Activated CD4-positive, alpha-beta T cell treated with anti-CD3 and anti-CD28 coated beads for 36 hours (primary cell): ENCODE measurements around the gene DNAI4. TPM values are rescaled to one million over a fixed set of nuclear protein-coding genes. Genes with fewer than 3 reads are reported as not detected.
"Not testable (repeated sequence)": the region's sequence is repeated elsewhere in the genome, so short reads cannot be mapped to it uniquely, and the experiment has no call there.

Experiments
- ATAC-seq: fragments of 200-7000 bp; cut with Tn5 transposase; one replicate; pipeline ENCODE4 v1.10.0; 2021; ENCODE audit warnings: mild to moderate bottlenecking, moderate library complexity
- CTCF ChIA-PET: fragments of 350-600 bp; sonication (Branson Sonifier 250); formaldehyde crosslinking; loops from one replicate; lab custom pipeline; 2021; ENCODE audit warnings: antibody characterized with exemption; lab: Charles Lee
- POLR2A ChIA-PET: fragments of 350-600 bp; sonication (Branson Sonifier 250); formaldehyde crosslinking; loops from one replicate; lab custom pipeline; 2021; ENCODE audit warnings: antibody characterized with exemption, inconsistent platforms; lab: Charles Lee
- DNase-seq: peaks from one replicate; pipeline ENCODE4 v3.0.0-alpha.2; 2020
- H3K27ac Mint-ChIP-seq: one replicate; pipeline ENCODE4 v1.8.0; 2021; ENCODE audit warnings: mixed read lengths
- H3K27me3 Mint-ChIP-seq: one replicate; pipeline ENCODE4 v1.8.0; 2021; ENCODE audit warnings: mixed read lengths
- H3K36me3 Mint-ChIP-seq: one replicate; pipeline ENCODE4 v1.8.0; 2021; ENCODE audit warnings: low read depth, mixed read lengths
- H3K4me1 Mint-ChIP-seq: one replicate; pipeline ENCODE4 v1.8.0; 2021; ENCODE audit warnings: mixed read lengths
- H3K4me3 Mint-ChIP-seq: one replicate; pipeline ENCODE4 v1.8.0; 2021; ENCODE audit warnings: mild to moderate bottlenecking, moderate library complexity, mixed read lengths
- H3K9me3 Mint-ChIP-seq: one replicate; pipeline ENCODE4 v1.8.0; 2021; ENCODE audit warnings: low read depth, mixed read lengths
- intact Hi-C, 2 experiments: fragments of 100-400 bp; cut with DNase I in 1 of 2; cut with micrococcal nuclease in 1 of 2; formaldehyde crosslinking; loops; one replicate each; pipeline versions ENCODE4 v1.14.2 to v1.15.1; 2022 to 2024; cut with DNase I, micrococcal nuclease
- total RNA-seq, 2 experiments: library from RNA; stranded (reverse); gene quantifications; one replicate each; pipeline ENCODE4 v1.2.3, GENCODE V29; 2021

Gene DNAI4
- total RNA-seq, 2 experiments from 2014 or later, result 0.87 to 3.6 TPM

DNA sequence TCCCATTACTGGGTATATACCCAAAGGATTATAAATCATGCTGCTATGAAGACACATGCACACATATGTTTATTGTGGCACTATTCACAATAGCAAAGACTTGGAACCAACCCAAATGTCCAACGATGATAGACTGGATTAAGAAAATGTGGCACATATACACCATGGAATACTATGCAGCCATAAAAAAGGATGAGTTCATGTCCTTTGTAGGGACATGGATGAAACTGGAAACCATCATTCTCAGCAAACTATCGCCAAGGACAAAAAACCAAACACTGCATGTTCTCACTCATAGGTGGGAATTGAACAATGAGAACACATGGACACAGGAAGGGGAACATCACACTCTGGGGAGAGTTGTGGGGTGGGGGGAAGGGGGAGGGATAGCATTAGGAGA lies 138.9 kb downstream of the DNAI4 start:
- peaks cover 23% of the 10 kb centered on the region for H3K4me1 Mint-ChIP-seq
- H3K27me3 Mint-ChIP-seq, H3K4me3 Mint-ChIP-seq, CTCF ChIA-PET, H3K9me3 Mint-ChIP-seq, POLR2A ChIA-PET, ATAC-seq, H3K36me3 Mint-ChIP-seq, H3K27ac Mint-ChIP-seq, DNase-seq: not testable (repeated sequence)
- intact Hi-C loops, result loop anchor here (2.0 to 5.0 kb wide), 3 partner anchors 15 to 377 kb away; no protein-coding TSS in a partner anchor

GRCh38 chr1:66779475-66780078 lies 145.1 kb downstream of the DNAI4 start:
- H3K4me1 Mint-ChIP-seq, result peaks cover 3% of the 10 kb centered on the region
- H3K27me3 Mint-ChIP-seq, result peaks cover 3% of the 10 kb centered on the region
- no peak overlapping the region for H3K4me3 Mint-ChIP-seq
- no peaks in the 10 kb centered on the region for H3K36me3 Mint-ChIP-seq
- ChIA-PET POLR2A (no interaction called here), CTCF (interaction anchor here (0.5 to 1.7 kb wide), 2 partner anchors 14 to 828 kb away, joined by 3 to 4 read pairs; no protein-coding TSS in a partner anchor)
- peaks cover 2% of the 10 kb centered on the region for H3K9me3 Mint-ChIP-seq
- ATAC-seq (no peak), DNase-seq (no peak)
- intact Hi-C loops, result loop anchor here in 1 of 2 experiments (10.0 kb wide), 1 partner anchor 725 kb away; no protein-coding TSS in a partner anchor
- no peak overlapping the region for H3K27ac Mint-ChIP-seq

- H3K27me3 Mint-ChIP-seq, result peaks cover 3% of the 10 kb centered on the region
- CTCF ChIA-PET, result interaction anchor here (1.4 to 1.7 kb wide), 2 partner anchors 9 to 14 kb away, joined by 3 to 4 read pairs; no protein-coding TSS in a partner anchor
- intact Hi-C loops, result loop anchor here in 1 of 2 experiments (10.0 kb wide), 1 partner anchor 726 kb away; no protein-coding TSS in a partner anchor
Measured at GRCh38 chr1:66778969-66779368, 145.7 kb downstream of the DNAI4 start.

GRCh38 chr1:66778266-66778665 lies 146.4 kb downstream of the DNAI4 start:
- POLR2A ChIA-PET, result no interaction called here

More at GRCh38 chr1:66778969-66779368, 145.7 kb downstream of the DNAI4 start:
- ATAC-seq, result no peak
- POLR2A ChIA-PET, result no interaction called here
- Mint-ChIP-seq H3K4me3 (no peak overlapping the region), H3K4me1 (peaks cover 3% of the 10 kb centered on the region), H3K27ac (no peak overlapping the region), H3K9me3 (no peaks in the 10 kb centered on the region), H3K36me3 (no peaks in the 10 kb centered on the region)
- DNase-seq, result no peak

DNA sequence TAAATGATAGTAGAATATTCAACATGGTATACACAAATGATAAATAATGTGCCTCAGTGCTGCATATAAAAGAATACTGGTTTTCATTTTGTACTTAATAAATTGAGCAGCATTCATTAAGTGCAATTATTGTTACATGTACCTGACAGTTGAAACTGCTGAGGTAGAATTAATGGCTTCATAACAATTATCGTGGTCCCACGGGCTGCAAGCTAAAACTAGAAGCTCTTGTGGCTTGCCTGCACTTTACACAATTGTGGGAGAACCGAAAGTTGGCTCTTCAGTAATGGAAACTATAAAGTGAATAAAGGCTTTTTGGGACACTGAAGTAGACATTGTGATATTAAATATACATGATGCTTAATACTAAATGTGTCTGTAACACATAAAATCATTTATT lies 146.8 kb downstream of the DNAI4 start:
- H3K4me3 Mint-ChIP-seq, result no peak overlapping the region
- H3K4me1 Mint-ChIP-seq, result peaks cover 3% of the 10 kb centered on the region
- intact Hi-C loops, result loop anchor here in 1 of 2 experiments (10.0 kb wide), 1 partner anchor 727 kb away; no protein-coding TSS in a partner anchor
- DNase-seq (no peak), ATAC-seq (no peak)
- no peaks in the 10 kb centered on the region for H3K36me3 Mint-ChIP-seq
- ChIA-PET CTCF (interaction anchor here (0.8 to 1.4 kb wide), 4 partner anchors 8 to 371 kb away, joined by 3 to 6 read pairs (median 3); no protein-coding TSS in a partner anchor), POLR2A (no interaction called here)
- peaks cover 3% of the 10 kb centered on the region for H3K27me3 Mint-ChIP-seq
- no peaks in the 10 kb centered on the region for H3K9me3 Mint-ChIP-seq
- H3K27ac Mint-ChIP-seq, result no peak overlapping the region

More at GRCh38 chr1:66778266-66778665, 146.4 kb downstream of the DNAI4 start:
- Mint-ChIP-seq H3K4me1 (peaks cover 3% of the 10 kb centered on the region), H3K27me3 (peaks cover 3% of the 10 kb centered on the region), H3K9me3 (no peaks in the 10 kb centered on the region), H3K36me3 (no peaks in the 10 kb centered on the region), H3K4me3 (no peak overlapping the region), H3K27ac (no peak overlapping the region)
- intact Hi-C loops, result loop anchor here in 1 of 2 experiments (10.0 kb wide), 1 partner anchor 727 kb away; no protein-coding TSS in a partner anchor
- DNase-seq, result no peak
- ATAC-seq, result no peak
- CTCF ChIA-PET, result interaction anchor here (0.8 to 1.4 kb wide), 3 partner anchors 8 to 52 kb away, joined by 3 to 6 read pairs (median 3); no protein-coding TSS in a partner anchor

- POLR2A ChIA-PET, result no interaction called here
Measured at GRCh38 chr1:66775646-66776045, 149.0 kb downstream of the DNAI4 start.

GRCh38 chr1:66774438-66774837 lies 150.2 kb downstream of the DNAI4 start:
- Mint-ChIP-seq H3K9me3 (no peaks in the 10 kb centered on the region), H3K4me3 (no peak overlapping the region), H3K27ac (no peak overlapping the region), H3K27me3 (peaks cover 2% of the 10 kb centered on the region), H3K36me3 (no peaks in the 10 kb centered on the region), H3K4me1 (peaks cover 20% of the 10 kb centered on the region)
- POLR2A ChIA-PET, result no interaction called here
- ATAC-seq (no peak), DNase-seq (no peak)
- intact Hi-C loops, result loop anchor here in 1 of 2 experiments (10.0 kb wide), 1 partner anchor 730 kb away; no protein-coding TSS in a partner anchor
- CTCF ChIA-PET, result interaction anchor here (0.7 to 1.8 kb wide), 2 partner anchors 52 to 374 kb away, joined by 3 to 7 read pairs; no protein-coding TSS in a partner anchor

More at GRCh38 chr1:66775646-66776045, 149.0 kb downstream of the DNAI4 start:
- intact Hi-C loops, result loop anchor here in 1 of 2 experiments (10.0 kb wide), 1 partner anchor 729 kb away; no protein-coding TSS in a partner anchor
- no peaks in the 10 kb centered on the region for H3K9me3 Mint-ChIP-seq
- H3K4me1 Mint-ChIP-seq, result peaks cover 10% of the 10 kb centered on the region
- peaks cover 3% of the 10 kb centered on the region for H3K27me3 Mint-ChIP-seq
- H3K27ac Mint-ChIP-seq, result no peak overlapping the region
- no peaks in the 10 kb centered on the region for H3K36me3 Mint-ChIP-seq
- no peak for ATAC-seq
- H3K4me3 Mint-ChIP-seq, result no peak overlapping the region
- no peak for DNase-seq
- CTCF ChIA-PET, result interaction anchor here (1.3 kb wide), 1 partner anchor 10 kb away, joined by 4 read pairs; no protein-coding TSS in a partner anchor

DNA sequence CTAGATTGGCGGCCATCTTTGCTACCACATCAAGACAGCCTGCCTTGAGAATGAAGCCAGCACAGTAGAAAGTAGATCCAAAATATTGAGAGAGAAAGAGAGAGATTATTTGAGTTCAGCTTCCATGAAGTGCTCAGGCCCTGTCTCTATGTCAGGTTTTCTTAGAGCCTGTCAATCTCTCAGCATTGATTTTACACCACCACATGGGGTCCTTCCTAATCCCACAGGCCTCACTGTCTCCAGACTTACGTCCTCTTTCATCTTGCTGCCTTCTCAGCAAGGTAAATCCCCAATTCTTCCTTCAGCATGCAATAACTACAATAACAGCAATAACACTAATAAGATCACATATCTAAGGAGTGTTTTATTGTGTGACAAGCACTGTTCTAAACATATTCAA lies 151.4 kb downstream of the DNAI4 start:
- Mint-ChIP-seq H3K27me3 (no peaks in the 10 kb centered on the region), H3K4me3 (no peak overlapping the region), H3K27ac (no peak overlapping the region), H3K4me1 (peaks cover 29% of the 10 kb centered on the region), H3K9me3 (no peaks in the 10 kb centered on the region), H3K36me3 (no peaks in the 10 kb centered on the region)
- POLR2A ChIA-PET, result no interaction called here
- ATAC-seq (no peak), DNase-seq (no peak)
- CTCF ChIA-PET, result interaction anchor here (1.8 kb wide), 1 partner anchor 376 kb away, joined by 7 read pairs; no protein-coding TSS in a partner anchor
- intact Hi-C loops, result loop anchor here in 1 of 2 experiments (10.0 kb wide), 1 partner anchor 732 kb away; no protein-coding TSS in a partner anchor

DNA sequence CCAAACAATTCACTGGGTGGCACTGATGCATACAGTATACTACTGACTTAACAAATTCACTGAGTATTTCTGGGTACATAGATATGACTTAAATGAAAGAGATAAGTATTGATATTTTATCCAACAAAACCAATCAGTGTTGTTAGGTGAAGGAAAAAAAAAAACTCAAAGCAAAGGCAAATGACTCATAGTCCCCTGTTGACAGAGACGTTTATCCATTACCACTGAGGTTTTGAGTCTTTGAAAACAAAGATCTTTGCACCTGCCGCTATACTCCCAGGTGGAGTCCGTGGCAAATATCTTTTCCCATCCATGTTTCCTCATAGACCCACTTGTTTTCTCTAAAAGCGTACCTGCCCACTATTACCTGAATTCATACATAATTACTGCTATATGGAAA lies 154.0 kb downstream of the DNAI4 start:
- DNase-seq (no peak), ATAC-seq (peak; percentile 67)
- ChIA-PET POLR2A (no interaction called here), CTCF (interaction anchor here (1.7 kb wide), 1 partner anchor 8 kb away, joined by 3 read pairs; no protein-coding TSS in a partner anchor)
- H3K36me3 Mint-ChIP-seq, result no peaks in the 10 kb centered on the region
- H3K27me3 Mint-ChIP-seq, result no peaks in the 10 kb centered on the region
- intact Hi-C loops, result loop anchor here (1.0 to 10.0 kb wide), 4 partner anchors 16 to 734 kb away; partner anchors contain the start of genes DNAI4 (in 1 of the 2) and MIER1 (in 1 of the 2)
- no peaks in the 10 kb centered on the region for H3K9me3 Mint-ChIP-seq
- H3K4me1 Mint-ChIP-seq, result peaks cover 34% of the 10 kb centered on the region
- H3K4me3 Mint-ChIP-seq, result peak overlapping the region; percentile 29
- peak overlapping the region; percentile 72 for H3K27ac Mint-ChIP-seq

- intact Hi-C loops, result loop anchor here (1.0 to 10.0 kb wide), 4 partner anchors 17 to 735 kb away; partner anchors contain the start of genes DNAI4 (in 1 of the 2) and MIER1 (in 1 of the 2)
- H3K4me1 Mint-ChIP-seq, result peaks cover 34% of the 10 kb centered on the region
- H3K9me3 Mint-ChIP-seq, result no peaks in the 10 kb centered on the region
- POLR2A ChIA-PET, result no interaction called here
- CTCF ChIA-PET, result interaction anchor here (1.1 to 1.7 kb wide), 3 partner anchors 8 to 211 kb away, joined by 3 to 4 read pairs (median 4); no protein-coding TSS in a partner anchor
- no peaks in the 10 kb centered on the region for H3K36me3 Mint-ChIP-seq
- H3K27ac Mint-ChIP-seq, result peak overlapping the region; percentile 72
- peak overlapping the region; percentile 29 for H3K4me3 Mint-ChIP-seq
- no peak for DNase-seq
- peak; percentile 45 for ATAC-seq
- H3K27me3 Mint-ChIP-seq, result no peaks in the 10 kb centered on the region
Measured at GRCh38 chr1:66770240-66770639, 154.4 kb downstream of the DNAI4 start.
